Esophagus muscularis mucosa (tissue), 4 donors: ENCODE measurements around the gene NRG2. TPM values are rescaled to one million over a fixed set of nuclear protein-coding genes. Genes with fewer than 3 reads are reported as not detected.

Source experiments
- DNase-seq: peaks from one replicate; pipeline ENCODE4 v3.0.0-alpha.2; 2017; ENCODE audit errors: extremely low spot score
- H3K27ac ChIP-seq, 4 donors: fragments of 200-600 bp; sonication (generic); replicated peaks in 1 of 4; 1 replicate in 3 of 4; 2 replicates in 1 of 4; pipeline ENCODE4 v1.5.1; 2016 to 2019; ENCODE audit warnings: mild to moderate bottlenecking in 1 of 4
- H3K27me3 ChIP-seq, 4 donors: fragments of 200-600 bp; sonication (generic); one replicate each; pipeline versions ENCODE4 v1.5.1 to v1.6.0; 2016 to 2019
- H3K36me3 ChIP-seq, 4 donors: fragments of 200-600 bp; sonication (generic); one replicate each; pipeline ENCODE4 v1.5.1; 2016 to 2019
- H3K4me1 ChIP-seq, 4 donors: fragments of 200-600 bp; sonication (generic); one replicate each; pipeline ENCODE4 v1.5.1; 2016 to 2019
- H3K4me3 ChIP-seq, 4 donors: fragments of 200-600 bp; sonication (generic); 1 replicate in 2 of 4; 2 replicates in 2 of 4; pipeline ENCODE4 v1.5.1; 2016 to 2019; ENCODE audit warnings: mild to moderate bottlenecking in 4 of 4, moderate library complexity in 1 of 4
- H3K9me3 ChIP-seq, 4 donors: fragments of 200-600 bp; sonication (generic); 1 replicate in 3 of 4; 2 replicates in 1 of 4; pipeline ENCODE4 v1.5.1; 2016 to 2019
- CTCF ChIP-seq, 3 experiments: fragments of 200-600 bp in 2 of 3; fragments of 450-650 bp in 1 of 3; sonication (generic) in 2 of 3; IDR thresholded peaks; one replicate each; pipeline ENCODE4 v1.5.1; 2017 to 2019; ENCODE audit warnings: antibody characterized with exemption in 3 of 3, mild to moderate bottlenecking in 2 of 3, moderate library complexity in 1 of 3
- EP300 ChIP-seq: sonication (generic); formaldehyde crosslinking; IDR thresholded peaks from one replicate; pipeline ENCODE4 v1.6.1; 2017; ENCODE audit warnings: antibody characterized with exemption
- POLR2A ChIP-seq: fragments of 450-650 bp; IDR thresholded peaks from one replicate; pipeline ENCODE4 v1.6.1; 2017; ENCODE audit warnings: antibody characterized with exemption, moderate library complexity, mild to moderate bottlenecking, low read depth
- POLR2AphosphoS5 ChIP-seq, 2 donors: sonication (generic); formaldehyde crosslinking; IDR thresholded peaks; one replicate each; pipeline ENCODE4 v1.6.1; 2017; ENCODE audit warnings: antibody characterized with exemption in 2 of 2
- WGBS: methylation state at CpG from one replicate; pipeline ENCODE4 v1.1.5; 2018; 5-methylcytosine and 5-hydroxymethylcytosine counted together
- intact Hi-C: fragments of 100-400 bp; cut with DNase I; formaldehyde crosslinking; loops from one replicate; pipeline ENCODE4 v1.15.1; 2023
- total RNA-seq, 4 donors: library from RNA; depleted of rRNA; stranded (reverse); fragments of >200 nt; gene quantifications; one replicate each; pipeline versions ENCODE4 v1.1.0 to v1.2.1, GENCODE V29; 2016

Gene NRG2
- total RNA-seq, 4 donors from 2014 or later: 2.8 to 5.0 (median 4.1) TPM

GRCh38 chr5:139850423-139851016 lies 192.6 kb downstream of the NRG2 start:
- no peak for DNase-seq
- intact Hi-C loops: no loop called here
- WGBS: 89% methylated on average over 3 of the region's 3 CpGs
- no peaks in the 10 kb centered on the region for H3K9me3 ChIP-seq
- no peak overlapping the region for H3K27ac ChIP-seq
- peaks cover 0 to 25% (median 20%) of the 10 kb centered on the region in 4 donors for H3K36me3 ChIP-seq
- H3K4me3 ChIP-seq: no peak overlapping the region
- H3K27me3 ChIP-seq: no peaks in the 10 kb centered on the region
- TF ChIP-seq CTCF (IDR thresholded peaks at IDR 0.05) (no peak), POLR2A (no peak), POLR2AphosphoS5 (IDR thresholded peaks at IDR 0.05) (no peak), EP300 (no peak)
- peaks cover 5 to 25% (median 14%) of the 10 kb centered on the region in 4 donors for H3K4me1 ChIP-seq

GRCh38 chr5:139849942-139850341 lies 193.2 kb downstream of the NRG2 start:
- Histone ChIP-seq H3K4me3 (no peak overlapping the region), H3K27ac (peak overlapping the region in 1 of 4 donors; percentile 85), H3K9me3 (no peaks in the 10 kb centered on the region), H3K4me1 (peaks cover 5 to 25% (median 14%) of the 10 kb centered on the region in 4 donors), H3K36me3 (peaks cover 0 to 22% (median 20%) of the 10 kb centered on the region in 4 donors), H3K27me3 (no peaks in the 10 kb centered on the region)
- DNase-seq: no peak
- TF ChIP-seq POLR2A: no peak
- WGBS: 74% methylated on average over 2 of the region's 2 CpGs
- intact Hi-C loops: loop anchor here (5.0 kb wide), 1 partner anchor 117 kb away; no protein-coding TSS in a partner anchor

- no peaks in the 10 kb centered on the region for H3K27me3 ChIP-seq
- no peaks in the 10 kb centered on the region for H3K9me3 ChIP-seq
- no peak for TF ChIP-seq CTCF (IDR thresholded peaks at IDR 0.05)
- peaks cover 5 to 25% (median 14%) of the 10 kb centered on the region in 4 donors for H3K4me1 ChIP-seq
- DNase-seq: no peak
- H3K27ac ChIP-seq: peak overlapping the region in 1 of 4 donors; percentile 85
- 79% methylated on average over 7 of the region's 7 CpGs for WGBS
- no peak overlapping the region for H3K4me3 ChIP-seq
- peaks cover 0 to 22% (median 20%) of the 10 kb centered on the region in 4 donors for H3K36me3 ChIP-seq
- intact Hi-C loops: loop anchor here (5.0 kb wide), 1 partner anchor 118 kb away; no protein-coding TSS in a partner anchor
Observed at GRCh38 chr5:139849501-139849900, 193.6 kb downstream of the NRG2 start.

GRCh38 chr5:139848508-139849100 lies 194.5 kb downstream of the NRG2 start:
- Histone ChIP-seq H3K27ac (peak overlapping the region; percentile 67 to 85 (median 80)), H3K4me3 (peak overlapping the region; percentile 66 to 85 (median 74)), H3K9me3 (no peaks in the 10 kb centered on the region), H3K36me3 (peaks cover 0 to 22% (median 20%) of the 10 kb centered on the region in 4 donors), H3K4me1 (peaks cover 5 to 25% (median 14%) of the 10 kb centered on the region in 4 donors), H3K27me3 (no peaks in the 10 kb centered on the region)
- WGBS: 43% methylated on average over 14 of the region's 43 CpGs
- intact Hi-C loops: loop anchor here (5.0 kb wide), 1 partner anchor 119 kb away; no protein-coding TSS in a partner anchor
- DNase-seq: no peak
- no peak for TF ChIP-seq POLR2A
- TF ChIP-seq POLR2AphosphoS5 (IDR thresholded peaks at IDR 0.05): no peak
- TF ChIP-seq CTCF (IDR thresholded peaks at IDR 0.05): no peak
- TF ChIP-seq EP300: no peak

- Histone ChIP-seq H3K27ac (peak overlapping the region; percentile 67 to 85 (median 80)), H3K4me3 (peak overlapping the region; percentile 66 to 85 (median 74)), H3K36me3 (peaks cover 0 to 22% (median 20%) of the 10 kb centered on the region in 4 donors), H3K9me3 (no peaks in the 10 kb centered on the region), H3K4me1 (peaks cover 5 to 25% (median 14%) of the 10 kb centered on the region in 4 donors), H3K27me3 (peaks cover 0 to 3% (median 0%) of the 10 kb centered on the region in 4 donors)
- TF ChIP-seq POLR2A (no peak), CTCF (IDR thresholded peaks at IDR 0.05) (peak in 1 of 3 experiments; percentile 3)
- under 1% methylated on average over 34 of the region's 107 CpGs for WGBS
- DNase-seq: no peak
- intact Hi-C loops: loop anchor here (5.0 kb wide), 1 partner anchor 119 kb away; no protein-coding TSS in a partner anchor
Observed at GRCh38 chr5:139847790-139848507, 195.2 kb downstream of the NRG2 start.
